ENCODE results near the gene MPST. TPM values are rescaled to one million over a fixed set of nuclear protein-coding genes. Genes with fewer than 3 reads are reported as not detected.
"Not testable (repeated sequence)": the region's sequence is repeated elsewhere in the genome, so short reads cannot be mapped to it uniquely, and the experiment has no call there.

Gene MPST
- total RNA-seq, 1 donor from 2014 or later: 186 TPM

GRCh38 chr22:37070334-37070733 is 50.8 kb downstream of the MPST start:
- TF ChIP-seq, protein P1, sequence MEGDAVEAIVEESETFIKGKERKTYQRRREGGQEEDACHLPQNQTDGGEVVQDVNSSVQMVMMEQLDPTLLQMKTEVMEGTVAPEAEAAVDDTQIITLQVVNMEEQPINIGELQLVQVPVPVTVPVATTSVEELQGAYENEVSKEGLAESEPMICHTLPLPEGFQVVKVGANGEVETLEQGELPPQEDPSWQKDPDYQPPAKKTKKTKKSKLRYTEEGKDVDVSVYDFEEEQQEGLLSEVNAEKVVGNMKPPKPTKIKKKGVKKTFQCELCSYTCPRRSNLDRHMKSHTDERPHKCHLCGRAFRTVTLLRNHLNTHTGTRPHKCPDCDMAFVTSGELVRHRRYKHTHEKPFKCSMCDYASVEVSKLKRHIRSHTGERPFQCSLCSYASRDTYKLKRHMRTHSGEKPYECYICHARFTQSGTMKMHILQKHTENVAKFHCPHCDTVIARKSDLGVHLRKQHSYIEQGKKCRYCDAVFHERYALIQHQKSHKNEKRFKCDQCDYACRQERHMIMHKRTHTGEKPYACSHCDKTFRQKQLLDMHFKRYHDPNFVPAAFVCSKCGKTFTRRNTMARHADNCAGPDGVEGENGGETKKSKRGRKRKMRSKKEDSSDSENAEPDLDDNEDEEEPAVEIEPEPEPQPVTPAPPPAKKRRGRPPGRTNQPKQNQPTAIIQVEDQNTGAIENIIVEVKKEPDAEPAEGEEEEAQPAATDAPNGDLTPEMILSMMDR (IDR thresholded peaks at IDR 0.05; ENCODE audit: insufficient read depth, low read length, poor library complexity, severe bottlenecking): no peak
- H3K27me3 ChIP-seq (ENCODE audit: control insufficient read depth, insufficient read depth, low read length): peaks cover 63% of the 10 kb centered on the region
- DNase-seq (ENCODE audit: low read depth): no peak

DNA sequence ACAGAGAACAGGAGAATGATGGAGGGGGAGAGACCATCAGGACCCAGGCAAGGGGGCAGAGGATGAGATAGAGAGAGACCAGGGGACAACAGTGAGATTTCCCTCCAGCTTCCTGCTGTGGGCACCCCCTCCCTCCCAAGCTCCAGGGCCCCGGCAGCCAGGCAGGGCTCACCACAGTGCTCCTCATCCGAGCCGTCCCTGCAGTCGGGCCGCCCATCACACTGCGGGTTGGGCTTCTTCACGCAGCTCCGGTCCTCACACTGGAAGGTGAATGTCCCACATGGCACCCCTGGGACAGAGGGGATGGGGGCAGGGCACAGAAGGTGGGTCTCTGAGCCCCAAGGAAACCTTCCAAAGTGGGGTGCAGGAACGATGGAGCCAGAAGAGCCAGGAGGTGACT is 51.2 kb downstream of the MPST start:
- TF ChIP-seq, protein P1 (IDR thresholded peaks at IDR 0.05; ENCODE audit: insufficient read depth, low read length, poor library complexity, severe bottlenecking): no peak
- DNase-seq (ENCODE audit: low read depth): no peak
- H3K36me3 ChIP-seq (ENCODE audit: control insufficient read depth, insufficient read depth, low read length): no peaks in the 10 kb centered on the region
- H3K27me3 ChIP-seq (ENCODE audit: control insufficient read depth, insufficient read depth, low read length): peaks cover 64% of the 10 kb centered on the region
- no peak overlapping the region for H3K4me3 ChIP-seq (ENCODE audit: low read depth, low read length)

More at GRCh38 chr22:37070334-37070733, 50.8 kb downstream of the MPST start:
- Histone ChIP-seq H3K4me3 (ENCODE audit: low read depth, low read length) (no peak overlapping the region), H3K36me3 (ENCODE audit: control insufficient read depth, insufficient read depth, low read length) (no peaks in the 10 kb centered on the region)

DNA sequence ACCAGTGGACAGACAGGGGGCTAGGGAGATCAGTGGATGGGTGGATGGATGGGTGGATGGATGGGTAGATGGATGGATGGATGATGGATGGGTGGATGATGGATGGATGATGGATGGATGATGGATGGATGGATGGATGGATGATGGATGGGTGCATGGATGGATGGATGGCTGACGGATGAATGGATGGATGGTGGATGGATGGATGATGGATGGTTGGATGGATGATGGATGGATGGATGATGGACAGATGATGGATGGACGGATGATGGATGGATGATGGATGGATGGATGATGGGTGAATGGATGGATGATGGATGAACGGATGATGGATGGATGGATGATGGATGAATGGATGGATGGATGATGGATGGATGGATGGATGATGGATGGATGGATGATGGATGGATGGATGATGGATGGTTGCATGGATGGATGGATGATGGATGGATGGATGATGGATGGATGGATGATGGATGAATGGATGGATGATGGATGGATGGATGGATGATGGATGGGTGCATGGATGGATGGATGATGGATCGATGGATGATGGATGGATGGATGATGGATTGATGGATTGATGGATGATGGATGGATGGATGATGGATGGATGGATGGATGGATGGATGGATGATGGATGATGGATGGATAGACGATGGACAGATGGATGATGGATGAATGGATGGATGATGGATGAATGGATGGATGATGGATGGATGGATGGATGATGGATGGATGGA is 52.5 kb downstream of the MPST start:
- H3K36me3 ChIP-seq (ENCODE audit: control insufficient read depth, insufficient read depth, low read length); DNase-seq (ENCODE audit: low read depth); H3K4me3 ChIP-seq (ENCODE audit: low read depth, low read length): not testable (repeated sequence)
- H3K27me3 ChIP-seq (ENCODE audit: control insufficient read depth, insufficient read depth, low read length): peaks cover 62% of the 10 kb centered on the region

DNA sequence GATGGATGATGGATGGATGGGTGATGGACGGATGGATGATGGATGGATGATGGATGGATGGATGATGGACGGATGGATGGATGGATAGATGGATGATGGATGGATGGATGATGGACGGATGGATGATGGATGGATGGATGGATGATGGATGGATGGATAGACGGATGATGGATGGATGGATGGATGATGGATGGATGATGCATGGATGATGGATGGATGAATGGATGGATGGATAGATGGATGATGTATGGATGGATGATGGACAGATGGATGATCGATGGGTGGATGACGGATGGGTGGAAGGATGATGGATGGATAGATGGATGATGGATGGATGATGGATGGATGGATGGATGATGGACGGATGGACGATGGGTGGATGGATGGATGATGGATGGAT is 53.1 kb downstream of the MPST start:
- Histone ChIP-seq H3K36me3 (ENCODE audit: control insufficient read depth, insufficient read depth, low read length) (no peaks in the 10 kb centered on the region), H3K4me3 (ENCODE audit: low read depth, low read length) (no peak overlapping the region), H3K27me3 (ENCODE audit: control insufficient read depth, insufficient read depth, low read length) (peaks cover 62% of the 10 kb centered on the region)
- TF ChIP-seq, protein P1 (IDR thresholded peaks at IDR 0.05; ENCODE audit: insufficient read depth, low read length, poor library complexity, severe bottlenecking): no peak
- no peak for DNase-seq (ENCODE audit: low read depth)

DNA sequence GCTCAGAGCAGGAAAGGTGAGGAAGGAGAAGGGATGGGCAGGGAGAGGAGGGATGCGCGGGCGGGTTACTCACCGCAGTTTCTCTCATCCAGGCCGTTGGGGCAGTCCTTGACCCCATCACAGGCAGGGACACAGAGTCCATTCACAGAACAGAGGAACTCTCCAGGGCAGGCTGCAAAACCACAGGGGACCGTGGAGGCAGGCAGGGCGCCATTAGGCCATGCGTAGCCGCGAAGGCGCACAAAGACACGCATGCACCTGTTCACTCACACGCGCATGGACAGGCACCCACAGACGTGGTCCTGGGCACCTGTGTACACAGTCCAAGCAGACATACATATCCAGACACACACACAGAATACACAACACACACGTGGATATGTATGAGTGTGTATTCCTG is 55.0 kb downstream of the MPST start:
- TF ChIP-seq, protein P1 (IDR thresholded peaks at IDR 0.05; ENCODE audit: insufficient read depth, low read length, poor library complexity, severe bottlenecking): no peak
- no peak for DNase-seq (ENCODE audit: low read depth)
- Histone ChIP-seq H3K27me3 (ENCODE audit: control insufficient read depth, insufficient read depth, low read length) (peaks cover 48% of the 10 kb centered on the region), H3K36me3 (ENCODE audit: control insufficient read depth, insufficient read depth, low read length) (no peaks in the 10 kb centered on the region), H3K4me3 (ENCODE audit: low read depth, low read length) (no peak overlapping the region)

DNA sequence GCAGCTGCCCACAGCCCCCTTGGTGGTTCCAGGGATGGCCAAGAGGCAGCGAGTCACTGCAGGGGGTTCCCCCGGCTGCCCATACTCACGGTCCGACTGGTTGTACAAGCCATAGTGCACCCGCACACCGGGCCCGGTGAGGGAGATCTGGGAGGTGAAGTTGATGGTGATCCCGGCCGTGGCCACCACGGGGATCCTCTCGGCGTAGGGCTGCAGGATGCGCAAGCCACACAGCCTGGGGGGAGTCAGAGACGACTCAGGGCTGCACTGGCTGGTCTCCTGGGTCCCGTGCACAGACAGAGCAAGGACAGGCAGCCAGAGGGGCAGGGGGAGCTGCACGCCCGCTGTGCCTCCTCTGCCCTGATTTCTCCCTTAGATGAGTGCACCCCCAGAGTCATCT is 55.5 kb downstream of the MPST start:
- Histone ChIP-seq H3K27me3 (ENCODE audit: control insufficient read depth, insufficient read depth, low read length) (peaks cover 47% of the 10 kb centered on the region), H3K4me3 (ENCODE audit: low read depth, low read length) (no peak overlapping the region), H3K36me3 (ENCODE audit: control insufficient read depth, insufficient read depth, low read length) (no peaks in the 10 kb centered on the region)
- TF ChIP-seq, protein P1 (IDR thresholded peaks at IDR 0.05; ENCODE audit: insufficient read depth, low read length, poor library complexity, severe bottlenecking): no peak
- no peak for DNase-seq (ENCODE audit: low read depth)
